Mesodermal cell (in vitro differentiated cells): ENCODE data around the gene VASH1. TPM values are rescaled to one million over a fixed set of nuclear protein-coding genes. Genes with fewer than 3 reads are reported as not detected.
A peak's percentile ranks its signal among the peaks of the same experiment; 100 is the strongest.

Source experiments
- H3K27ac ChIP-seq: 2 replicates; pipeline ENCODE4 v1.7.0; 2013; ENCODE audit warnings: mild to moderate bottlenecking, low read depth, low read length, moderate library complexity; ENCODE audit not compliant: severe bottlenecking
- H3K36me3 ChIP-seq: 2 replicates; pipeline ENCODE4 v1.7.1; 2013; ENCODE audit warnings: mild to moderate bottlenecking, low read length, moderate library complexity; ENCODE audit not compliant: control insufficient read depth, insufficient read depth
- H3K4me1 ChIP-seq: one replicate; pipeline ENCODE4 v1.7.1; 2013; ENCODE audit warnings: mild to moderate bottlenecking, low read length; ENCODE audit not compliant: insufficient read depth, control insufficient read depth, poor library complexity, severe bottlenecking
- H3K4me3 ChIP-seq: 2 replicates; pipeline ENCODE4 v1.7.0; 2013; ENCODE audit warnings: low read length, control low read depth, mild to moderate bottlenecking; ENCODE audit not compliant: insufficient read depth, poor library complexity, severe bottlenecking; ENCODE audit errors: extremely low read depth
- H3K9me3 ChIP-seq: 2 replicates; pipeline ENCODE4 v1.7.1; 2013; ENCODE audit warnings: mild to moderate bottlenecking, low read length, moderate library complexity; ENCODE audit not compliant: control insufficient read depth
- WGBS, 2 experiments: methylation state at CpG; one replicate each; pipeline ENCODE4 v1.1.5; 2013; ENCODE audit warnings: missing lambda C conversion rate in 2 of 2; ENCODE audit not compliant: insufficient coverage in 2 of 2; 5-methylcytosine and 5-hydroxymethylcytosine counted together
- polyA plus RNA-seq, 2 experiments: library from polyadenylated mRNA; stranded (reverse); fragments of 50-300 nt; gene quantifications; one replicate each; pipeline ENCODE4 v1.2.3, GENCODE V29; 2013

Gene VASH1
- polyA plus RNA-seq (2013, experiment 1 of 2): 78.6 TPM
- 59.3 TPM for polyA plus RNA-seq (2013, experiment 2 of 2)

GRCh38 chr14:76761136-76761959, at the start of gene VASH1:
TSS of gene VASH1 (plus strand) at chr14:76761468. CDS start at chr14:76762822, 1,354 bp downstream.
- 1% methylated on average over 59 to 88 of the region's 96 CpGs for WGBS, 2 experiments
- no peaks in the 10 kb centered on the region for H3K9me3 ChIP-seq
- peak within 1 kb of the TSS; percentile 87 for H3K27ac ChIP-seq
- peaks cover 12% of the 10 kb centered on the region for H3K36me3 ChIP-seq
- peaks cover 19% of the 10 kb centered on the region for H3K4me1 ChIP-seq
- H3K4me3 ChIP-seq: peak within 1 kb of the TSS; percentile 65

- no peak overlapping the region for H3K4me3 ChIP-seq
- 83 to 90% methylated on average over 6 to 7 of the region's 10 CpGs for WGBS, 2 experiments
Measured at GRCh38 chr14:76713121-76713520, 48.1 kb upstream of the VASH1 start.

GRCh38 chr14:76714470-76714869, 46.8 kb upstream of the VASH1 start:
- 89 to 98% methylated on average over 5 of the region's 5 CpGs for WGBS, 2 experiments

More at GRCh38 chr14:76713121-76713520, 48.1 kb upstream of the VASH1 start:
- Histone ChIP-seq H3K9me3 (no peaks in the 10 kb centered on the region), H3K36me3 (no peaks in the 10 kb centered on the region), H3K27ac (no peak overlapping the region), H3K4me1 (no peaks in the 10 kb centered on the region)

GRCh38 chr14:76715101-76715500, 46.2 kb upstream of the VASH1 start:
- H3K4me1 ChIP-seq: peaks cover 4% of the 10 kb centered on the region
- H3K27ac ChIP-seq: no peak overlapping the region

More at GRCh38 chr14:76714470-76714869, 46.8 kb upstream of the VASH1 start:
- no peaks in the 10 kb centered on the region for H3K36me3 ChIP-seq
- no peaks in the 10 kb centered on the region for H3K4me1 ChIP-seq
- no peak overlapping the region for H3K27ac ChIP-seq
- no peaks in the 10 kb centered on the region for H3K9me3 ChIP-seq
- no peak overlapping the region for H3K4me3 ChIP-seq

GRCh38 chr14:76715511-76716081, 45.7 kb upstream of the VASH1 start:
- WGBS, 2 experiments: 70 to 75% methylated on average over 5 to 6 of the region's 7 CpGs
- H3K27ac ChIP-seq: no peak overlapping the region
- H3K4me3 ChIP-seq: no peak overlapping the region
- peaks cover 7% of the 10 kb centered on the region for H3K4me1 ChIP-seq
- H3K36me3 ChIP-seq: no peaks in the 10 kb centered on the region
- no peaks in the 10 kb centered on the region for H3K9me3 ChIP-seq

More at GRCh38 chr14:76715101-76715500, 46.2 kb upstream of the VASH1 start:
- Histone ChIP-seq H3K9me3 (no peaks in the 10 kb centered on the region), H3K36me3 (no peaks in the 10 kb centered on the region), H3K4me3 (no peak overlapping the region)
- WGBS, 2 experiments: 89 to 93% methylated on average over 4 of the region's 6 CpGs

GRCh38 chr14:76716285-76716684, 45.0 kb upstream of the VASH1 start:
- H3K27ac ChIP-seq: no peak overlapping the region
- H3K4me3 ChIP-seq: no peak overlapping the region
- 100% methylated on average over 1 of the region's 4 CpGs; no CpG with 5 or more reads in 1 of the 2 experiments for WGBS, 2 experiments
- H3K9me3 ChIP-seq: no peaks in the 10 kb centered on the region
- H3K36me3 ChIP-seq: no peaks in the 10 kb centered on the region
- H3K4me1 ChIP-seq: peaks cover 7% of the 10 kb centered on the region

- WGBS, 2 experiments: 89 to 98% methylated on average over 8 to 9 of the region's 9 CpGs
- Histone ChIP-seq H3K27ac (no peak overlapping the region), H3K36me3 (no peaks in the 10 kb centered on the region), H3K4me3 (no peak overlapping the region), H3K9me3 (no peaks in the 10 kb centered on the region), H3K4me1 (peaks cover 7% of the 10 kb centered on the region)
Measured at GRCh38 chr14:76717508-76718290, 43.6 kb upstream of the VASH1 start.

- peaks cover 7% of the 10 kb centered on the region for H3K4me1 ChIP-seq
- H3K36me3 ChIP-seq: no peaks in the 10 kb centered on the region
- no peaks in the 10 kb centered on the region for H3K9me3 ChIP-seq
- H3K4me3 ChIP-seq: no peak overlapping the region
- 96 to 100% methylated on average over 2 to 3 of the region's 6 CpGs for WGBS, 2 experiments
- no peak overlapping the region for H3K27ac ChIP-seq
Measured at GRCh38 chr14:76718306-76719040, 42.8 kb upstream of the VASH1 start.

GRCh38 chr14:76719666-76720065, 41.6 kb upstream of the VASH1 start:
- Histone ChIP-seq H3K36me3 (no peaks in the 10 kb centered on the region), H3K4me3 (no peak overlapping the region)

GRCh38 chr14:76720382-76720813, 40.9 kb upstream of the VASH1 start:
- WGBS, 2 experiments: 74 to 83% methylated on average over 3 of the region's 3 CpGs
- H3K27ac ChIP-seq: peak overlapping the region; percentile 59
- no peak overlapping the region for H3K4me3 ChIP-seq
- no peaks in the 10 kb centered on the region for H3K36me3 ChIP-seq
- peaks cover 7% of the 10 kb centered on the region for H3K4me1 ChIP-seq
- H3K9me3 ChIP-seq: no peaks in the 10 kb centered on the region

More at GRCh38 chr14:76719666-76720065, 41.6 kb upstream of the VASH1 start:
- Histone ChIP-seq H3K27ac (peak overlapping the region; percentile 59), H3K9me3 (no peaks in the 10 kb centered on the region), H3K4me1 (peaks cover 7% of the 10 kb centered on the region)
- 95 to 100% methylated on average over 5 to 8 of the region's 9 CpGs for WGBS, 2 experiments
